Body of pancreas (tissue), 4 donors: ENCODE data around the gene NRG3.

Experiments used
- CTCF ChIP-seq, 7 experiments: fragments of 450-650 bp in 4 of 7; fragments of 200-600 bp in 3 of 7; sonication (generic) in 3 of 7; IDR thresholded peaks; one replicate each; pipeline ENCODE4 v1.5.1; 2016 to 2019; ENCODE audit warnings: antibody characterized with exemption in 7 of 7
- POLR2A ChIP-seq, 3 donors: fragments of 450-650 bp; IDR thresholded peaks; one replicate each; pipeline ENCODE4 v1.6.1; 2016; ENCODE audit warnings: antibody characterized with exemption in 3 of 3, mild to moderate bottlenecking in 2 of 3

- TF ChIP-seq POLR2A (IDR thresholded peaks at IDR 0.05) (no peak), CTCF (IDR thresholded peaks at IDR 0.05) (no peak)
These were observed 799.0 kb downstream of the NRG3 start for GRCh38 chr10:82674036-82674435.
